Measurements from ENCODE around the gene CHCHD3. TPM values are rescaled to one million over a fixed set of nuclear protein-coding genes. Genes with fewer than 3 reads are reported as not detected.

Gene CHCHD3
- polyA plus RNA-seq, 1 donor (not counting 4 experiments of a cell fraction or from before 2014, with no cell fraction given) = 59.2 TPM

GRCh38 chr7:132743974-132744373, 337.9 kb downstream of the CHCHD3 start:
- Histone ChIP-seq H3K79me2 (ENCODE audit: control insufficient read depth, insufficient read depth, low read length) (no peaks in the 10 kb centered on the region), H3K4me3 (ENCODE audit: control insufficient read depth in 2 of 3, extremely low read depth in 1 of 3, insufficient read depth in 2 of 3, low read depth in 1 of 3, low read length in 3 of 3) (no peak overlapping the region), H4K20me1 (ENCODE audit: control insufficient read depth, extremely low read depth, insufficient read depth, low read length) (no peaks in the 10 kb centered on the region), H3K27me3 (ENCODE audit: control insufficient read depth, extremely low read depth, insufficient read depth, low read length) (peaks cover 1% of the 10 kb centered on the region), H3K4me2 (ENCODE audit: control insufficient read depth, extremely low read depth, insufficient read depth, low read depth, low read length) (no peak overlapping the region), H3K27ac (ENCODE audit: control insufficient read depth, insufficient read depth, low read length) (no peak overlapping the region), H3K9me3 (ENCODE audit: control insufficient read depth, low read depth, low read length) (no peaks in the 10 kb centered on the region), H3K9me1 (ENCODE audit: control insufficient read depth, extremely low read depth, insufficient read depth, low read length) (no peaks in the 10 kb centered on the region), H3K4me1 (ENCODE audit: control insufficient read depth, extremely low read depth, insufficient read depth, low read length) (no peaks in the 10 kb centered on the region), H3K36me3 (ENCODE audit: control insufficient read depth in 2 of 2, extremely low read depth in 1 of 2, insufficient read depth in 2 of 2, low read length in 2 of 2) (no peaks in the 10 kb centered on the region), H2AFZ (ENCODE audit: control insufficient read depth, low read length) (no peak overlapping the region), H3K9ac (ENCODE audit: control insufficient read depth, extremely low read depth, insufficient read depth, low read length) (no peak overlapping the region)
- FAIRE-seq (no peak), DNase-seq (ENCODE audit: low read depth, low spot score) (no peak)
- dilution Hi-C loops (cut with MboI; ENCODE audit: extremely low pct_ligation_motif_present, low sequenced_read_pairs) = no loop called here
- TF ChIP-seq CTCF (optimal IDR thresholded peaks at IDR 0.05 in 1 of 3, IDR thresholded peaks at IDR 0.05 in 1 of 3, conservative IDR thresholded peaks at IDR 0.05 in 1 of 3; ENCODE audit: extremely low read depth in 1 of 3, insufficient read depth in 2 of 3, low read length in 3 of 3) (no peak), EZH2 (IDR thresholded peaks at IDR 0.05; ENCODE audit: low read length) (no peak)

GRCh38 chr7:132742189-132742612, 339.7 kb downstream of the CHCHD3 start:
- H3K36me3 ChIP-seq (ENCODE audit: control insufficient read depth in 2 of 2, extremely low read depth in 1 of 2, insufficient read depth in 2 of 2, low read length in 2 of 2) = no peaks in the 10 kb centered on the region
- H3K4me2 ChIP-seq (ENCODE audit: control insufficient read depth, extremely low read depth, insufficient read depth, low read depth, low read length) = no peak overlapping the region
- no peaks in the 10 kb centered on the region for H3K9me3 ChIP-seq (ENCODE audit: control insufficient read depth, low read depth, low read length)
- peaks cover 9% of the 10 kb centered on the region for H3K4me1 ChIP-seq (ENCODE audit: control insufficient read depth, extremely low read depth, insufficient read depth, low read length)
- no peaks in the 10 kb centered on the region for H4K20me1 ChIP-seq (ENCODE audit: control insufficient read depth, extremely low read depth, insufficient read depth, low read length)
- dilution Hi-C loops (cut with MboI; ENCODE audit: extremely low pct_ligation_motif_present, low sequenced_read_pairs) = no loop called here
- no peak overlapping the region for H3K4me3 ChIP-seq (ENCODE audit: control insufficient read depth in 2 of 3, extremely low read depth in 1 of 3, insufficient read depth in 2 of 3, low read depth in 1 of 3, low read length in 3 of 3)
- DNase-seq (ENCODE audit: low read depth, low spot score) (no peak), FAIRE-seq (no peak)
- no peak overlapping the region for H3K9ac ChIP-seq (ENCODE audit: control insufficient read depth, extremely low read depth, insufficient read depth, low read length)
- no peaks in the 10 kb centered on the region for H3K79me2 ChIP-seq (ENCODE audit: control insufficient read depth, insufficient read depth, low read length)
- TF ChIP-seq EZH2 (IDR thresholded peaks at IDR 0.05; ENCODE audit: low read length) (no peak), CTCF (optimal IDR thresholded peaks at IDR 0.05 in 1 of 3, IDR thresholded peaks at IDR 0.05 in 1 of 3, conservative IDR thresholded peaks at IDR 0.05 in 1 of 3; ENCODE audit: extremely low read depth in 1 of 3, insufficient read depth in 2 of 3, low read length in 3 of 3) (no peak)
- no peak overlapping the region for H3K27ac ChIP-seq (ENCODE audit: control insufficient read depth, insufficient read depth, low read length)
- no peak overlapping the region for H2AFZ ChIP-seq (ENCODE audit: control insufficient read depth, low read length)
- no peaks in the 10 kb centered on the region for H3K9me1 ChIP-seq (ENCODE audit: control insufficient read depth, extremely low read depth, insufficient read depth, low read length)
- H3K27me3 ChIP-seq (ENCODE audit: control insufficient read depth, extremely low read depth, insufficient read depth, low read length) = no peaks in the 10 kb centered on the region
